OCI-LY3 (cell line): ENCODE results near the gene COLQ.
A peak's percentile ranks its signal among the peaks of the same experiment; 100 is the strongest.

Experiments
- H2AFZ ChIP-seq: fragments of 200-600, 300-600 bp; shearing (Covaris generic); 2 replicates; pipeline ENCODE4 v1.6.0; 2014; ENCODE audit warnings: antibody characterized with exemption, low read depth, low read length
- H3K27ac ChIP-seq: fragments of 200-600, 300-600 bp; sonication (generic); 2 replicates; pipeline ENCODE4 v1.5.1; 2014; ENCODE audit warnings: mild to moderate bottlenecking, low read length, moderate library complexity, mixed read lengths
- H3K27me3 ChIP-seq: fragments of 200-600, 300-600 bp; sonication (generic); 2 replicates; pipeline ENCODE4 v1.6.1; 2014; ENCODE audit warnings: low read depth, low read length, mixed read lengths
- H3K36me3 ChIP-seq: fragments of 200-600, 300-600 bp; sonication (generic); replicated peaks from 2 replicates; pipeline ENCODE3; 2014; ENCODE audit warnings: low read depth, low read length, mixed read lengths
- H3K4me1 ChIP-seq: fragments of 300-600, 200-600 bp; sonication (generic); 2 replicates; pipeline ENCODE4 v1.6.1; 2014; ENCODE audit warnings: low read length, mixed read lengths
- H3K4me2 ChIP-seq: fragments of 200-600, 300-600 bp; sonication (generic); 2 replicates; pipeline ENCODE4 v1.6.1; 2014; ENCODE audit warnings: low read length, mixed read lengths
- H3K4me3 ChIP-seq: fragments of 300-600, 200-600 bp; sonication (generic); 2 replicates; pipeline ENCODE4 v1.5.1; 2014; ENCODE audit warnings: antibody characterized with exemption, mild to moderate bottlenecking, low read length, moderate library complexity
- H3K79me2 ChIP-seq: fragments of 300-600, 200-600 bp; shearing (Covaris generic); 2 replicates; pipeline ENCODE4 v1.6.1; 2014; ENCODE audit warnings: mild to moderate bottlenecking, low read length, mixed read lengths
- H3K9ac ChIP-seq: fragments of 300-600, 200-600 bp; shearing (Covaris generic); 2 replicates; pipeline ENCODE4 v1.6.0; 2014; ENCODE audit warnings: mild to moderate bottlenecking, low read length, moderate library complexity
- H3K9me3 ChIP-seq: fragments of 200-600, 300-600 bp; shearing (Covaris generic); 2 replicates; pipeline ENCODE4 v1.6.1; 2014; ENCODE audit warnings: low read length, mixed read lengths; ENCODE audit not compliant: insufficient read depth
- H4K20me1 ChIP-seq: fragments of 200-600, 300-600 bp; sonication (generic); 2 replicates; pipeline ENCODE4 v1.6.1; 2016; ENCODE audit warnings: low read length, mixed read lengths; ENCODE audit not compliant: insufficient read depth
- EZH2phosphoT487 ChIP-seq: fragments of 200-600 bp; shearing (Covaris generic); IDR thresholded peaks from 2 replicates; pipeline ENCODE4 v1.6.1; 2018; ENCODE audit warnings: antibody characterized with exemption, mixed run types, low read depth
- TF ChIP-seq, protein P1 (sequence below): fragments of 200-600, 300-600 bp; sonication (generic); IDR thresholded peaks from 2 replicates; pipeline ENCODE4 v1.5.1; 2014; ENCODE audit warnings: antibody characterized with exemption, low read length, low read depth

The COLQ gene

DNA sequence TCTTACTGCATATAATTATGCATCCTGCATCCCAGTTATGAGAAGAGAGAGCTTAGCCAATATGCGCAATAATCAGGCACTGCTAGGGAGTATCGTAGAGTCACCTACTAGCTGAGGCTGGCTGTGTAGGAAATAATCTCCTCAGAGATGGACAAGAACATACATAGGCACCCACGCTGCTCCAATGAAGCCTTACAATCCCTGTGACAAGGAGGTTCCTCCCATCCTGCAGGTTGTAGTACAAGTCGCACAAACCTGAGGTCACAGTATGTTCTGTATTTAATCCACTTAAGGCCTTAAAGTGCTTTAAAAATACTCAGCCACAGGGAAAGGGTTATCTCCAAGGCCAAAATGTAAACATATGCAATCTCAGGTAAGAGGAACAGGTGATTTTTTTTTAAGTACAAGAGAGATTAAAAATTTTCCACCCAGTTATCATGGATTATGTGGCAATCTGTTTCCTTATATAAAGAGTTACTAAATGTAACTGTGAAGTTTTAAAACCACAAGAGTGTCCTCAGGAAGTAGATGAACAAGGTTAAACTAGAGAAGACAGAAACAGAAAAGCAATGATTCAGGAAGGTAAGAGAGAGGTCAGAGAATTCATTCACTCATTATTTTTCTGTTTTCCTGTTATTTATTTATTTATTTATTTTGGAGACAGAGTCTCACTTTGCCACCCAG lies 7.5 kb upstream of the COLQ start:
- Histone ChIP-seq H3K79me2 (no peaks in the 10 kb centered on the region), H3K27me3 (no peaks in the 10 kb centered on the region), H3K9ac (no peak overlapping the region), H3K36me3 (no peaks in the 10 kb centered on the region), H3K9me3 (no peaks in the 10 kb centered on the region), H3K27ac (no peak overlapping the region), H3K4me2 (no peak overlapping the region), H3K4me1 (no peaks in the 10 kb centered on the region), H4K20me1 (no peaks in the 10 kb centered on the region), H3K4me3 (no peak overlapping the region), H2AFZ (no peak overlapping the region)
- TF ChIP-seq EZH2phosphoT487 = no peak
- TF ChIP-seq, protein P1, sequence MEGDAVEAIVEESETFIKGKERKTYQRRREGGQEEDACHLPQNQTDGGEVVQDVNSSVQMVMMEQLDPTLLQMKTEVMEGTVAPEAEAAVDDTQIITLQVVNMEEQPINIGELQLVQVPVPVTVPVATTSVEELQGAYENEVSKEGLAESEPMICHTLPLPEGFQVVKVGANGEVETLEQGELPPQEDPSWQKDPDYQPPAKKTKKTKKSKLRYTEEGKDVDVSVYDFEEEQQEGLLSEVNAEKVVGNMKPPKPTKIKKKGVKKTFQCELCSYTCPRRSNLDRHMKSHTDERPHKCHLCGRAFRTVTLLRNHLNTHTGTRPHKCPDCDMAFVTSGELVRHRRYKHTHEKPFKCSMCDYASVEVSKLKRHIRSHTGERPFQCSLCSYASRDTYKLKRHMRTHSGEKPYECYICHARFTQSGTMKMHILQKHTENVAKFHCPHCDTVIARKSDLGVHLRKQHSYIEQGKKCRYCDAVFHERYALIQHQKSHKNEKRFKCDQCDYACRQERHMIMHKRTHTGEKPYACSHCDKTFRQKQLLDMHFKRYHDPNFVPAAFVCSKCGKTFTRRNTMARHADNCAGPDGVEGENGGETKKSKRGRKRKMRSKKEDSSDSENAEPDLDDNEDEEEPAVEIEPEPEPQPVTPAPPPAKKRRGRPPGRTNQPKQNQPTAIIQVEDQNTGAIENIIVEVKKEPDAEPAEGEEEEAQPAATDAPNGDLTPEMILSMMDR = no peak

DNA sequence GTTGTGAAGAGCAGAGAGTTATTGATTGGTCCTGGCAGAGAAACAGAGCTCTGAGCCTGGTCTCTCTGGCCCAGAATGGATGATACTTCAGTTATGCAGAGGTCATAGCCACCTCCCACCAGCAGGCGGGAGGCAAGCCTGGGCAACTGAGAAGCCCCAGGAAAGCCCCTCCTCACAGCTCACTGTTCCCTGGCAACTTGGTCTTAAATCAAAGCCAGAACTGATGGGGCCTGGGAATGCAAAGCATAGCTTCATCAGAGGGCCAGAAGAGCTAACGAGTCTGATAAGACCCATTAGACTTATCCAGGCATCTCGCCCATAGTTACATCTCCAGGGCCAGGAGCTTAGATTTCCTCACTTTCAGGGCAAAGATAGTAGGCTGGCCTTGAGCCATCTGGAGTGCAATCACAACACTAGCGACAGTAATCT lies 5.5 kb upstream of the COLQ start:
- Histone ChIP-seq H3K79me2 (no peaks in the 10 kb centered on the region), H3K36me3 (no peaks in the 10 kb centered on the region), H2AFZ (no peak overlapping the region), H3K9me3 (no peaks in the 10 kb centered on the region), H3K27ac (no peak overlapping the region), H3K4me2 (no peak overlapping the region), H4K20me1 (no peaks in the 10 kb centered on the region), H3K9ac (no peak overlapping the region), H3K4me3 (no peak overlapping the region), H3K4me1 (no peaks in the 10 kb centered on the region), H3K27me3 (no peaks in the 10 kb centered on the region)
- TF ChIP-seq EZH2phosphoT487 = no peak
- TF ChIP-seq, protein P1 = peak; percentile 48

DNA sequence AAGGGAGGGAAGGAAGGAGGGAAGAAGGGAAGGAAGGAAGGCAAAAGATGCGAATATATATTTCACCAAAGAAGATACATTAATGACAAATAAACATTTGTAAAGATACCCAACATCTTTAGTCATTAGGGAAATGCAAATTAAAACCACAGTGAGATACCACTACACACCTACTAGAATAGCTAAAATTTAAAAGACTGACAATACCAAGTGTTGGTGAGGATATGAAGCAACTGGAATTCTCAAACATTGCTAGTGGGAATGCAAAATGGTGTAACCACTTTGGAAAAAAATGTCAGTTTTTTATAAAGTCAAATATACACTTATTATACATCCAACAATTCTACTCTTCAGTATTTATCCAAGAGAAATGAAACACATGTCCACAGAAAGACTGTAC lies 4.3 kb upstream of the COLQ start:
- no peak for TF ChIP-seq EZH2phosphoT487
- TF ChIP-seq, protein P1 = no peak
- Histone ChIP-seq H3K9ac (no peak overlapping the region), H3K9me3 (no peaks in the 10 kb centered on the region), H3K79me2 (no peaks in the 10 kb centered on the region), H3K27ac (no peak overlapping the region), H3K4me3 (no peak overlapping the region), H2AFZ (no peak overlapping the region), H3K4me1 (no peaks in the 10 kb centered on the region), H3K4me2 (no peak overlapping the region), H4K20me1 (no peaks in the 10 kb centered on the region), H3K36me3 (no peaks in the 10 kb centered on the region), H3K27me3 (0 out of 2 replicates have a peak, but pooled peaks cover 3% of the 10 kb centered on the region)

DNA sequence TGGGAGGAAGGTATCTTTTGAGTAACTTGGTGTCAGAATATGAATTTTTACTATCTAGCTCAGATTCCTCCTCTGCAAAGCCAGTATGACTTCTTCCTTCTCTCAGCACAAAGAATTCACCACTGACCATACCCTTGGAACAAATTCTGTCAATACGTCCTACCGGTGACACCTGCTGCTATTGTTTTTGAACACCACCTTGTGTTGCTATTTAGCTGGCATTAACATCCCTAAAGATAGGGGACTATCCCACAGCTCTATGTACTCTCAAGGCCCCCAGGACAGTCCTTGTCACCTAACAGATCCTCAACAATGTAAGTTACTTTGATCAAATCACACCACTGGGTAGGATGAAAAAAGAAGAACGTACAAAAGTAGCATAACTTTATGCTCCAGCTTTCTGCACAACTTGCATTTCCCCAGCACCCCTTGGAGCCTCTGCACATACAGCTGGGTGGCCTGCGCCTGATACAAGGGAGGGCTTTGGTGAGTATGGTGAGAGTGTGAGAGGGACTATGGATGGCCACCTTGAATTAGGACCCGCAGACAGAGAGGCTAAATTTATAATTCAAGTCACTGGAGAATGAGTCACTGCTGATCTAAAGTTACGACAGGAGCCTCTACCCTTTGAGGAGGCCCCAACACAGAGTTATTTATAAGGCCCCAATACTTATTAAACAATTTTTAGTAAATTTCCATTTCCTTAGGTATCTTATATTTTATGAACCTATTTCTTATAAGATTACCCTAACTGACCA lies 2.3 kb upstream of the COLQ start:
- 0 out of 2 replicates have a peak, but pooled peaks cover 3% of the 10 kb centered on the region for H3K27me3 ChIP-seq
- TF ChIP-seq EZH2phosphoT487 = no peak
- TF ChIP-seq, protein P1 = no peak

More for the DNA sequence above, 2.3 kb upstream of the COLQ start:
- H3K4me1 ChIP-seq = no peaks in the 10 kb centered on the region
- no peaks in the 10 kb centered on the region for H3K79me2 ChIP-seq
- H3K27ac ChIP-seq = no peak overlapping the region
- no peak overlapping the region for H2AFZ ChIP-seq
- H3K9ac ChIP-seq = no peak overlapping the region
- no peak overlapping the region for H3K4me3 ChIP-seq
- no peak overlapping the region for H3K4me2 ChIP-seq
- H3K9me3 ChIP-seq = no peaks in the 10 kb centered on the region
- no peaks in the 10 kb centered on the region for H3K36me3 ChIP-seq
- H4K20me1 ChIP-seq = no peaks in the 10 kb centered on the region
